ENCODE data around the gene CEP126. TPM values are rescaled to one million over a fixed set of nuclear protein-coding genes. Genes with fewer than 3 reads are reported as not detected.
"Not testable (repeated sequence)": the region's sequence is repeated elsewhere in the genome, so short reads cannot be mapped to it uniquely, and the experiment has no call there.

The CEP126 gene
- total RNA-seq, 1 donor from 2014 or later, result 1.2 TPM

DNA sequence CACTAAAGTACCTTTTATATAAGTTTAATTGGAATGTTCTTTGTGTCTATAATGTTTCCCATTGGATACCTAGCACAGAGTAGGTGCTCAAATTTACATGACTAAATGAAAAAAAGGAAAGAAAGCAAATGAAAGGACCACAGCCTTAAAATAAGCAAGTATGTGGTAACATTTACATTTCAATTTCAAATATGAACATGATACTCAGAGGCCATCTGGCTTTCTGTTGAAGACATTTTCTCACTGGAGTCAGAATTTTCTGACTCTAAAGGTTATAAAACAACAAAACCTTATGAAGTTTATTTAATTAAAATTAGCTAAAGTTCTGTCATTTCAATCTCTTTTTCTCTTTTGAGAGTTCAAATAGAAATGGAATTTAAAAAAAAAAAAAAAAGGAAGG lies 2.4 kb downstream of the CEP126 start:
- DNase-seq (no peak), ATAC-seq (ENCODE audit: poor library complexity) (no peak)
- intact Hi-C loops (cut with DNase I), result no loop called here

DNA sequence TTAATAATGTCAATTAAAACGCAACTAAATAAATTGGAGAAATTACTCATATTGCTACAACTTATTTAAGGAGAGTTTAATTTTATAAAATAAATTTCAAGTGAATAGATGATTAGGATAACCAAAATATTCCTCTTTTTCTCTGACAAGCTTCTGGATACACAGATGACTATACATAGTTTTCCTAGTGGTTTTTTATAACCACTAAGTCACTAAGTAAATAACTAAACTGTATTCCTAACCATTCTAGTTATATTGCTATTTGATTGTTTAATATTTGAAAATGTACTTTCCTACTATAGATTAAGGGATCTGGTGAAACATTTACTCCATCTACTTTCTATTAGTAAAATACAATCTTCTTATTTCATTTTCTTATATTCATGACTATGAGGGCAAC lies 6.2 kb downstream of the CEP126 start:
- DNase-seq, result no peak
- intact Hi-C loops (cut with DNase I), result no loop called here
- no peak for ATAC-seq (ENCODE audit: poor library complexity)

DNA sequence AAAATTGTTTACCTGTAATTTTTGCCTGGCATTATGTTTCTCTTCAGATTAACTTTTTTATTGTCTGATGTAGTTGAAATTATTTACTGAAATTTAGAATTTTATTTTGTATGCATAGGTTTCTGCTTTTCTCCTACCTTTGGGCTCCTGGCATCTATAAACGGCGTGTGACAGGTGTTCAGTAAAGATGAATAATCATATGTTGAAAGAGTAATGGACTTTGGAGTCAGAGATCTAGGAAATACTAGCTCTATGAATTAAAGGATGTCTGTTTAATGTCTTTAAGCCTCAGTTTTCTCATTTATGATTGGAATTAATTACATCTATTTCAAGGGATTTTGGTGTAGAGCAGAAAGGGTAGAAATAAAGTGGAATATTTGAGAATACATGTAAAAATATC lies 8.7 kb downstream of the CEP126 start:
- DNase-seq (no peak), ATAC-seq (ENCODE audit: poor library complexity) (no peak)
- intact Hi-C loops (cut with DNase I), result no loop called here

DNA sequence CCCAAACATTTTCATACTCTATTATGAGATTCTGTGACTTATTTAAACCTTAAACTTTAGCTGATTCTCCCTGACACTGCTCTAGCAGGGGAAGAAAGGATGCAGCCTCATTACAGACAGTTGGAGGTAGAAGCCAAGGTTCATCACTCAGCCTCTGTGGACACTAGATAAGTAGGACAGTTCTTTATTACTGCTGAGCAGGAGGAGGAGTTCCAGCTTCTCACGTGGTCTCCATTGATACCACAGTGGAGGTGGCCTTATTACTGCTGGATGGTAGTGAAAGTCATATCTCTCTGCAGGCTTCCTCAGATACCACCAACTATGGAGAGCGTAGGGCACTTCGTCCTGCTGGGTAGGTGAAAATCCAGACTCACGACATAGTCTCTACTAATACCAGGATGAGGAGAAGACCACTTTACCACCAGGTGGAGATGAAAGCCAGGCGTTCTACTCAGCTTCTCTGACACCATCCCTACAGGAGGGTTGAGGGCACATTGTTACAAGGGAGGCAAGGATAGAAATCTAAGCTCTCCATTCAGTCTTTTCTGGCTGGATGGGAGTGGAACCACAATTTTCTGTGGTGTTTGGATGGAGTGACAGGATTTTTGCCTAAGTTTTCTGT lies 14.6 kb downstream of the CEP126 start:
- intact Hi-C loops (cut with DNase I), result no loop called here
- ATAC-seq (ENCODE audit: poor library complexity), result no peak
- no peak for DNase-seq

DNA sequence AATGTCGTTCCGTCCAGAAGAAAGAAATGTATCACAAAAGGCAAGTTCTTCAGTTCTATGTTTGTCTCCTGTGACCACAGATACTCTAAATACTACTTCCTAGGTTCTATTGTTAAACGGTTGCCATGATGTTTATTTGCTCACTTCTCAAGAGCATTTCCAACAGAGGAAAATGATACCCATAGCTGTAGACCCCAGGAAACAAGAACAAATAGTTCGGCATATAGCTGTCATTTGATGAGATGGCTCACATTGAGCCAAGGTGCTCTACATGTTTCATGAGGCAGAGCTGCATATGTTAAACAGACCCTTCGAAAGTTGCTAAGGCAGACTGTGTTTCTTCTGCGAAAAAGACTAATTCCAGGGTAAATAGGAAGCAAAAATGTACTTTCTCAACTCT lies 16.9 kb downstream of the CEP126 start:
- intact Hi-C loops (cut with DNase I), result no loop called here
- ATAC-seq (ENCODE audit: poor library complexity), result no peak

DNA sequence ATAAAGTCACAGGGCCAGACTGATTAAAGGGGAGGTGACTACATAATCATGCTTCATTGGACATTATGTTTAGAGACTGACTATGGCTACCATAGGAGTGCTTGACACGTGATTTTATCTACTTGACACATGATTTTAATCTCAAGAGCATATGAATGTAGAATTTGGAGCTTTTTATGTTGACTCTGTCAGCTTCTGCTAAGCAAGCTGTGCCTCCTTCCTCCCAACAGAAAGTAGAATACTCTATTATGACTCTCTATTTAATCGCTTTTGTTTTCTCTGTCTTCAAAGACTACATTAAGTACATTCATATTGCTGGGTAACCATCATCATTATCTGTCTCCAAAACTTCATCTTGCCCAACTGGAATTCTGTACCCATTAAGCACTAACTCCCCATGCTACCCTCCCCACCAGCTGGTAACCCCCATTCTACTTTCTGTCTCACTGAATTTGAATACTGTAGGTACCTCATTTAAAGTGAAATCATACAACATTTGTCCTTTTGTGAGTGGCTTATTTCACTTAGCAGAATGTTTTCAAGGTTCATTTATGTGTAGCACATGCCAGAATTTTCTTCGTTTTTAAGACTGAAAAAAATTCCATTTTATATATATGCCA lies 26.2 kb downstream of the CEP126 start:
- intact Hi-C loops (cut with DNase I), result no loop called here
- no peak for DNase-seq
- ATAC-seq (ENCODE audit: poor library complexity), result no peak

More for the DNA sequence above, 16.9 kb downstream of the CEP126 start:
- no peak for DNase-seq

DNA sequence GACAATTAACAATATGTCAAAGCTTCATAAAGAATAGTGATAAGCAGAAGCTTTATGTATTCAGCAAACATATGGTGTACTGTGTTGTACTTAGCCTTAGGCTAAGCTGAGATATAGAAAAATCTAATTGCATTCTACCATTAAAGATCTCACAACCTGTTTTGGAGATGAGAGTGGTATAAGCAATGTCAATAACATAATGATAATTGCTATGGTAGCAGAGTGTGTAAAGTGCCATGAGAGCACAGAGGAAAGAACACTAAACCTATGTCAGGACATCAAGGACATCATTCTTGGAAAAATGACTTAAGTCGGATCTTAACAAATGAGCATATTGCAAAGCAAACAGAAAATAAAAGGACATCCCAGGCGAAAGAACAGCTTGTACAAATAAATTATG lies 30.1 kb downstream of the CEP126 start:
- ATAC-seq (ENCODE audit: poor library complexity), result no peak
- no peak for DNase-seq
- intact Hi-C loops (cut with DNase I), result no loop called here

DNA sequence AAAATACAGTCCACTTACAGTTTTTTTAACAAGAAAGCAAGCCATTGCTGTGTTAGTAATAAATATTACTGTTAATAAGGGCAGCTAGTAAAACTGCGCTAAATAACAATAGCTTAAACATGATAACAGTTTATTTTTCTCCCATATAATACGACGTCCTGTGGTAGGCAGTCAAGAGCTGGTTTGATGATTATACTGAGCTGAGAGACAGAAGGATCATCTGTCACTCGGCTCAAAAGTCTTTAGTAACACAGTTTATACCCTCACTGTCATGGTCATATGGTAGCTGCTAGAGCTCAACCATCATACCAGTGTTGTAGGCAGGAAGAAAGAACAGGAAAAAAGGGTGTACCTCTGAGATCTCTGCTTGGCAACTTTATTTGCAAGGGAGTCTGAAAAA lies 30.6 kb downstream of the CEP126 start:
- DNase-seq (no peak), ATAC-seq (ENCODE audit: poor library complexity) (no peak)
- intact Hi-C loops (cut with DNase I), result no loop called here

DNA sequence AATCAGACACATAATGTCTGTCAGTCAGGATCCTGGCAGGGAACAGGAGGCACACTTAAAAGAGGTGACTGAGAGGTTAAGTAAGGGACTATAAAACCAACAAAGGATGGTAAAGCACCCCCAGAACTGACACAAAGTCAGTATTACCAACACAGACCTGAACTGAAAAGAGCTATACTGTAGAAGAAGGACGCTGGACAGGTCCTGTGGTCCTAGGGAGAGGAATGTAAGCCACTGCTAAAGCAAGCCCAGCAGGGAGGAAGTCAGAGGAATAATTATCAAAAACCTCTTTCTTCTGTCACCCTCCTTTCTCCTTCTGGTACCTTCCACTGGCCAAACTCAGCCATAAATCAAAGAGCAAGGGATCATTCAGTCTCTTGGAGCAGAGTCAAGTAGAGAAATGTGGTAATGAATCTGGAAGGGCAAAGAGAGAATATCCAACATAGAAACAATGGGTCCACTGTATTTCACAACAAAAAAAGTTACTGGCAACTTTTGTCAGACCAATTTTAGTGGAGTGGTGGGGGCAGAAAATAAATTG lies 34.9 kb downstream of the CEP126 start:
- DNase-seq (no peak), ATAC-seq (ENCODE audit: poor library complexity) (no peak)
- intact Hi-C loops (cut with DNase I), result no loop called here

DNA sequence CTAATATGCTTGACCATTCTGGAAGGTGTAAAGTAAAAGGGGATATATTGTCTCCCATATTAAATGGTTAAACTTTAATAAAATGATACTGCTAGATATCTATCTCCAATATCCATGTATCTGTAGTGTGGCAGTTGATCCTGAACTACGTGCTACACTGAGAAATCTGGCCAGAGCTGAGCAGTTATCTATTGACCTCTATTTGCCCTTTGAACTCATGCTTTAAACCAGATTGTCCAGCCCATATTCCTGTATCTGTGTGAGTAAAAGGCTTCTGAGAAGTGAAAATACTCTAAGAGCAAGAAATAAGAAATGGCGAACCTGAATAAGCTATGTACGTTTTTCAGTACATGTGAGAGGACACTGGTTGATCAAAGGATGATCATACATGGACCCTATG lies 40.5 kb downstream of the CEP126 start:
- intact Hi-C loops (cut with DNase I), result no loop called here
- ATAC-seq (ENCODE audit: poor library complexity), result no peak
- no peak for DNase-seq

DNA sequence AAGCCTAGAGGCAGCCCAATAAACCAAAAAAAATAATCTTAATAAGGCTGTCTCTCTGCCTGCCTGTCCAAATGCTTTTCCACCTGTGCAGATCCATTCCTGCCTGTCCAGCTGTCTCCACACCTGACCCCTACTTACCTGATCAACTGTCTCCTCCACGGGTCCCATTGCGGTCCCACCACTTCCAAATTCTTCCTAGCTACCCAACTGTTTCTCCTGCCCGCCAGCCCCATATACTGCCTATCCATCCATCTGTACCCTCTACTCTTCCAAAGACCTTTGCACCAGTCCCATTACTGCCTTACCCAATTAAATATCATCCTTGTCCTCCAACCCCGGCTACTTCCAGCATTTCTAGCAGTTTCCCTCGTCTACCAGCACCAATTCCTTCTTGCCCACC lies 40.9 kb downstream of the CEP126 start:
- DNase-seq (no peak), ATAC-seq (ENCODE audit: poor library complexity) (no peak)
- intact Hi-C loops (cut with DNase I), result no loop called here

DNA sequence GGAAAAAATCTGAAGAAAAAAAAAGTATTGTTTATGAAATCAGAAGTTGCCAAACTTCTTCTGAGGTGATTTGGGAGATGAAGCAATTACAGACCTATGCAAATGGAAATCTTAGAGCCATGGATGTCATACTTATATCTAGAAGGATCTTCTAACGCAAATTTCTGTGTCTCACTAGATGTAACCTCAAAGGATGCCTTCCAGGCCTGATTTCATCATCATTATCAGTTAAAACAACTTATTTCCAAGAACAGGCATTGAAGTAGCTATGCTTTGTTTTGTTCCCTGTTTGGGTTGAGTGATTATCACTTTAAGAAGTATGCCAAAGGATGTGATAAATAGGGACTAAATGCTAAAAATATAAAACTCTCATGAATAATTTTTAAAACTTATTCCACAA lies 45.4 kb downstream of the CEP126 start:
- intact Hi-C loops (cut with DNase I), result no loop called here
- no peak for ATAC-seq (ENCODE audit: poor library complexity)
- DNase-seq, result no peak

DNA sequence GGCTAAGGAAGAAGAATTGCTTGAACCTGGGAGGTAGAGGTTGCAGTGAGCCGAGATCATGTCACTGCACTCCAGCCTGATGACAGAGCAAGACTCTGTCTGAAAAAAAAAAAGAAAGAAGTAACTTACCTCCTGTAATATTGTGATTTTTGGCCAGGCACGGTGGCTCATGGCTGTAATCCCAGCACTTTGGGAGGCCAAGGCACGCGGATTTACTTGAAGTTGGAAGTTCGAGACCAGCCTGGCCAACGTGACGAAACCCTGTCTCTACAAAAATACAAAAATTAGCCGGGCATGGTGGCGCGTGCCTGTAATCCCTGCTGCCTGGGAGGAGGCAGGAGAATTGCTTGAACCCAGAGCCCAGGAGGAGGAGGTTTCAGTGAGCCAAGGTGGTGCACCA lies 49.4 kb downstream of the CEP126 start:
- intact Hi-C loops (cut with DNase I); ATAC-seq (ENCODE audit: poor library complexity); DNase-seq: not testable (repeated sequence)

DNA sequence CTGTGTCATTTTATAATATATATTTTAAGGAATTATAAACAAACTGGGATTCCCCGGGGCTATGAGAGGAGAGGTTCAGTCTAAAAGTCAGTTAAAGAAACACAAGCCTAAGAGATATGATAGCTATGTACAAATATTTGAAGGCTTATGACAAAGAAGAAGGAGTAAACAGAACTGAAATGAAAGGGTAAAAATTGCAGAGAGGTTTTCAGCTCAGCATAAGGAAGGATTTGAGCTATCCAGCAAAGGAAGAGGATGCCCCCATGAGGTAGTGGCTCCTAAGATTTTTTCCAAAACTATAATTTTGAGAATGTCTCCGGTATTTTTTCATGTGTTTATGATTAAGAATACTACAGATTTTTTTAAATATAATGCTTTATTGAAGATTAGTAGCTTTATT lies 59.4 kb downstream of the CEP126 start:
- ATAC-seq (ENCODE audit: poor library complexity) (no peak), DNase-seq (no peak)
- intact Hi-C loops (cut with DNase I), result no loop called here

DNA sequence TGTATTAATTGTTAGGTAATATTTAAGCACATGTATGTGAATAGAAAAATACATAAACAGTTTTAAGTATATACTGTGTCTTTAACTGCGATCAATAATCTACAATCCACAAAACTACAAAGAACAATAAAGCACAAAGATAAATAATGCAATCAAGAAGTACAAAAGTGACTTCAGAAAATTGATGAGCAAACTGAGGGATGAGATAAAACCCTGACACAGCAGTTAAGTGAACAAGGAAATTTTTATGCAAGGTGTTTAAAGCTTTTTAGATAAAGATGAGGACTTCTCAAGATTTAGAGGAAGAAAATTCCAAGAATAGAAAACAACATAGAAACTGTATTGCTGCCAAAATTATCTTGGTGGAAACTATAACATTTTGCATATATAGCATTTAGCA lies 60.0 kb downstream of the CEP126 start:
- ATAC-seq (ENCODE audit: poor library complexity), result no peak
- DNase-seq, result no peak
- intact Hi-C loops (cut with DNase I), result no loop called here

DNA sequence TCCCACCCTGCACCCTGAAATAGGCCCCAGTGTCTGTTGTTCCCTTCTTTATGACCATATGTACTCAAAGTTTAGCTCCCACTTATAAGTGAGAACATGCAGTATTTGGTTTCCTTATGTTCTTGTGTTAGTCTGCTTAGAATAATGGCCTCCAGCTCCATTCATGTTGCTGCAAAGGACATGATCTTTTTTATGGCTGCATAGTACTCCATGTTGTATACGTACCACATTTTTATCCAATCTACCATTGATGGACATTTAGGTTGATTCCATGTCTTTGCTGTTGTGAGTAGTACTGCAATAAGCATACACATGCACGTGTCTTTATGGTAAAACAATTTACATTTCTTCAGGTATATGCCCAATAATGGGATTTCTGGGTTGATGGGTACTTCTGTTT lies 60.9 kb downstream of the CEP126 start:
- ATAC-seq (ENCODE audit: poor library complexity) (no peak), DNase-seq (no peak)
- intact Hi-C loops (cut with DNase I), result no loop called here

DNA sequence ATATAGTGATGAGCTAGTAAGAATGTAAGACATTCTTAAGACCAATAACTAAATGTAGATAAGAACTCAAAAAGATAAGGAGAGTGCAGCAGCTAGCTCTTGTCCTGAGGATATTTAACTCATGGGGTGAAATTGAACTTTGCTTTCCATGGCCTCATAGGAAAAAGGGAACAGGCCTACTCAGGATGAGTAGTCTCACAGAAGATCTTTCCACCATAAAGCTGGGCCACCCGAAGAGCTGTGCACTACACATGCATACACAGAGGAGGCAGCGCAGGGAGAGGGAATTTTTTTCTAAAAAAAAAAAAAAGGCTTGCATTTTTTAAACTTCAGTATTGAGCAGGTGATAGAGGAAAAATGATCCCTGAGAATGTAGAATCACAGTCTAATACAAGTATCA lies 72.6 kb downstream of the CEP126 start:
- intact Hi-C loops (cut with DNase I), result no loop called here
- DNase-seq (no peak), ATAC-seq (ENCODE audit: poor library complexity) (no peak)

DNA sequence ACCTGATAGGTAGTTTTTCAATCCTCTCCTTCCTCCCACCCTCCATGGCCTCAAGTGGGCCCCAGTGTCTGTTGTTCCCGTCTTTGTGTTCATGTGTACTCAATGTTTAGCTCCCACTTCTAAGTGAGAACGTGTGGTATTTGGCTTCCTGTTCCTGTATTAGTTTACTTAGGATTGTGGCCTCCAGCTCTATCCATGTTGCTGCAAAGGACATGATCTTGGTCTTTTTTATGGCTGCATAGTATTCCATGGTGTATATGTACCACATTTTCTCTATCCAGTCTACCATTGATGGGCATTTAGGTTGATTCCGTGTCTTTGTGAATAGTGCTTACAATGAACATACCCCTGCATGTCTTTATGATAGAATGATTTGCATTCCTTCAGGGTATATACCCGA lies 78.4 kb downstream of the CEP126 start:
- intact Hi-C loops (cut with DNase I), result no loop called here
- ATAC-seq (ENCODE audit: poor library complexity) (no peak), DNase-seq (no peak)

DNA sequence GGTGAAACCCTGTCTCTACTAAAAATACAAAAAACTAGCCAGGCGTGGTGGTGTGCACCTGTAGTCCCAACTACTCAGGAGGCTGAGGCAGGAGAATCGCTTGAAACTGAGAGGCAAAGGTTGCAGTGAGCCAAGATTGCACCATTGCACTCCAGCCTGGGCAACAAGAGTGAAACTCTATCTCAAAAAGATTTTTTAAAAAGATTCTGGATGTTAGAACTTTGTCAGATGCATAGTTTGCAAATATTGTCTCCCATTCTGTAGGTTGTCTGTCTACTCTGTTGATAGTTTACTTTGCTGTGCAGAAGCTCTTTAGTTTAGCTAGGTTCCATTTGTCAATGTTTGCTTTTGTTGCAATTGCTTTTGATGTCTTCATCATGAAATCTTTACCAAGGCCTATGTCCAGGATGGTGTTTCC lies 79.3 kb downstream of the CEP126 start:
- intact Hi-C loops (cut with DNase I); ATAC-seq (ENCODE audit: poor library complexity); DNase-seq: not testable (repeated sequence)

DNA sequence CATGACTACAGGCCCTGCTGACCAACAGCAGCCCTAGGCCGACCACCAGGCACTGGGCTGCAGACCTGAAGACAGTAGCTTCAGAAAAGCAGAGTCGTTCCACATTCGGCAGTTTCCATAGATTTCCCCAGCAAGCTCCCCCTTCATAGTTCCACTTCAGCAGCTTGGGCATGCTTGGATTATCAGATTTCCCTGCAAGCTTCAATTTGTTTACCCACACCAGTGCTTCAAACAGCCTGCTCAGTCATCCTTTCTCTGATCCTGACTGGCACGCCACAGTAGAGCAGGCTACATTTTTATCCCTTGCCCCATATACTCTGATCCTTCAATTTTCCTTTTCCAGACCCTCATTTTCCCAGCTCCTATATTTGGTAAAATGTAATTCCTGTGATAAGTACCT lies 81.3 kb downstream of the CEP126 start:
- intact Hi-C loops (cut with DNase I), result no loop called here
- ATAC-seq (ENCODE audit: poor library complexity), result no peak
- no peak for DNase-seq

Measured in Right ventricle myocardium superior (tissue), 1 donor.